Kidney (tissue), 14 donors: ENCODE measurements around the gene ZNF462. TPM values are rescaled to one million over a fixed set of nuclear protein-coding genes. Genes with fewer than 3 reads are reported as not detected.

Experiments
- DNase-seq, 5 donors: peaks; one replicate each; pipeline ENCODE4 v3.0.0-alpha.2; 2013 to 2020
- FAIRE-seq: peaks from 2 replicates; lab custom pipeline; 2012; peaks lifted over from hg19 to GRCh38; lab: Jason Lieb, UNC
- H3K27ac ChIP-seq, 2 donors: one replicate each; pipeline ENCODE4 v1.7.0; 2013; ENCODE audit warnings: low read depth in 2 of 2, low read length in 2 of 2, inconsistent platforms in 1 of 2
- H3K27me3 ChIP-seq: one replicate; pipeline ENCODE4 v1.7.1; 2013; ENCODE audit warnings: low read length, inconsistent platforms; ENCODE audit not compliant: control insufficient read depth, insufficient read depth
- H3K36me3 ChIP-seq, 3 donors: one replicate each; pipeline versions ENCODE4 v1.7.0 to v1.7.1; 2013; ENCODE audit warnings: low read length in 3 of 3, control low read depth in 1 of 3, inconsistent platforms in 1 of 3; ENCODE audit not compliant: insufficient read depth in 3 of 3, control insufficient read depth in 2 of 3
- H3K4me1 ChIP-seq, 3 donors: one replicate each; pipeline versions ENCODE4 v1.7.0 to v1.7.1; 2013; ENCODE audit warnings: low read length in 3 of 3, inconsistent platforms in 1 of 3, low read depth in 1 of 3; ENCODE audit not compliant: control insufficient read depth in 2 of 3, insufficient read depth in 2 of 3
- H3K4me3 ChIP-seq, 3 donors: one replicate each; pipeline versions ENCODE4 v1.7.0 to v1.8.1; 2013; ENCODE audit warnings: low read length in 3 of 3, control low read depth in 1 of 3, inconsistent platforms in 1 of 3
- H3K9ac ChIP-seq, 3 donors: one replicate each; pipeline versions ENCODE4 v1.7.0 to v1.7.1; 2013; ENCODE audit warnings: low read length in 3 of 3, control low read depth in 1 of 3, inconsistent platforms in 1 of 3
- H3K9me3 ChIP-seq, 3 donors: one replicate each; pipeline versions ENCODE4 v1.7.0 to v1.7.1; 2013; ENCODE audit warnings: low read length in 3 of 3, control low read depth in 1 of 3, inconsistent platforms in 1 of 3; ENCODE audit not compliant: control insufficient read depth in 2 of 3, insufficient read depth in 1 of 3
- CTCF ChIP-seq: IDR thresholded peaks from 3 replicates; pipeline ENCODE4 v1.5.1; 2012; ENCODE audit warnings: mild to moderate bottlenecking, moderate library complexity, borderline replicate concordance; ENCODE audit not compliant: insufficient read depth; ENCODE audit errors: extremely low read depth
- intact Hi-C: fragments of 100-400 bp; cut with DNase I; formaldehyde crosslinking; loops from one replicate; pipeline ENCODE4 v1.11.1; 2022
- polyA plus RNA-seq: library from polyadenylated mRNA; stranded (reverse); fragments of 350-450 nt; fragmentation: Illumina TruSeq; extraction: RNeasy Lipid Tissue Mini Kit (QIAGEN cat#74804); gene quantifications from one replicate; pipeline ENCODE4 v1.2.3, GENCODE V29; 2014; ENCODE audit warnings: low read depth, low replicate concordance; ENCODE audit not compliant: insufficient read depth
- total RNA-seq: library from RNA; stranded (reverse); fragmentation: NEBNext Ultra II Directional; extraction: Animal tissue kit (Norgen Biotek cat#: 25700); gene quantifications from one replicate; pipeline ENCODE4 v1.2.1, GENCODE V29; 2021
- donor health status: control.
- donor health status: control.
- donor health status: control.
- donor health status: control.
- donor health status: control.
- donor health status: DM: yes; HTN: yes; CAD: no.
- donor health status: Normal renal cell carcinoma (clear cell type).

Gene ZNF462
- total and polyA plus RNA-seq, 2 donors from 2014 or later = 1.8 to 47.0 TPM

DNA sequence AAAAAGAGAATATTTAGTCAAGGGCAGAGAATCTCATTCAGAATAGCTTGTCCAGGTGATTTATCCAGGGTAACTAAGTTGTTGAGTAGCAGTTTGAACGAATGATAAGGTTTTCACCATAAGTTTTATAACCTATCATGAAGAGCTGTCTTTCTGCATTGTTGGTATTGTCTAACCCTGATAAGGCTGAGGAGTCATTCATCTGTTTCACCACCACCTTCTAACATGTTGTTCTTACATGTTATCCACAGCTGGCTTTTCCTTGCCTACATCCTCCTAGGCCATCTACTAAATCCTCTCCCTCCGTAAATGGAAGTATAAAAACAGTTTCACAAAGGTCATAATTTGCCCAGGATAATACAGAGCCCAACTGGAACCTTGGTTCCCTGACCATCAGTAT is 24.1 kb downstream of the ZNF462 start:
- no peak for TF ChIP-seq CTCF
- peaks cover 7 to 22% (median 7%) of the 10 kb centered on the region in 3 donors for H3K4me1 ChIP-seq
- no peak overlapping the region for H3K27ac ChIP-seq
- intact Hi-C loops = no loop called here
- FAIRE-seq (no peak), DNase-seq (no peak)
- H3K27me3 ChIP-seq = no peaks in the 10 kb centered on the region
- H3K9ac ChIP-seq = no peak overlapping the region
- H3K9me3 ChIP-seq = no peaks in the 10 kb centered on the region
- no peaks in the 10 kb centered on the region for H3K36me3 ChIP-seq
- no peak overlapping the region for H3K4me3 ChIP-seq

- no peak overlapping the region for H3K9ac ChIP-seq
- intact Hi-C loops = no loop called here
- peaks cover 7 to 14% (median 9%) of the 10 kb centered on the region in 3 donors for H3K4me1 ChIP-seq
- FAIRE-seq (no peak), DNase-seq (peak in 4 of 5 donors; percentile 63 to 91 (median 82))
- no peaks in the 10 kb centered on the region for H3K9me3 ChIP-seq
- H3K27ac ChIP-seq = no peak overlapping the region
- H3K36me3 ChIP-seq = no peaks in the 10 kb centered on the region
- TF ChIP-seq CTCF = no peak
- no peak overlapping the region for H3K4me3 ChIP-seq
- no peaks in the 10 kb centered on the region for H3K27me3 ChIP-seq
Measured at GRCh38 chr9:106889061-106889590, 26.2 kb downstream of the ZNF462 start.

- intact Hi-C loops = no loop called here
- H3K27ac ChIP-seq = no peak overlapping the region
- TF ChIP-seq CTCF = no peak
- peaks cover 5 to 8% (median 8%) of the 10 kb centered on the region in 3 donors for H3K4me1 ChIP-seq
- no peak overlapping the region for H3K9ac ChIP-seq
- H3K27me3 ChIP-seq = no peaks in the 10 kb centered on the region
- no peaks in the 10 kb centered on the region for H3K36me3 ChIP-seq
- H3K4me3 ChIP-seq = no peak overlapping the region
- DNase-seq (no peak), FAIRE-seq (no peak)
- H3K9me3 ChIP-seq = no peaks in the 10 kb centered on the region
Measured at GRCh38 chr9:106890608-106891007, 27.6 kb downstream of the ZNF462 start.

GRCh38 chr9:106891286-106891685 is 28.3 kb downstream of the ZNF462 start:
- Histone ChIP-seq H3K9ac (no peak overlapping the region), H3K4me1 (peaks cover 5 to 8% (median 7%) of the 10 kb centered on the region in 3 donors), H3K4me3 (no peak overlapping the region), H3K36me3 (no peaks in the 10 kb centered on the region), H3K27me3 (no peaks in the 10 kb centered on the region), H3K27ac (no peak overlapping the region), H3K9me3 (no peaks in the 10 kb centered on the region)
- FAIRE-seq = no peak
- no peak for TF ChIP-seq CTCF
- DNase-seq = no peak
- intact Hi-C loops = no loop called here
